ENCODE measurements around the gene GLT8D2.

The GLT8D2 gene

DNA sequence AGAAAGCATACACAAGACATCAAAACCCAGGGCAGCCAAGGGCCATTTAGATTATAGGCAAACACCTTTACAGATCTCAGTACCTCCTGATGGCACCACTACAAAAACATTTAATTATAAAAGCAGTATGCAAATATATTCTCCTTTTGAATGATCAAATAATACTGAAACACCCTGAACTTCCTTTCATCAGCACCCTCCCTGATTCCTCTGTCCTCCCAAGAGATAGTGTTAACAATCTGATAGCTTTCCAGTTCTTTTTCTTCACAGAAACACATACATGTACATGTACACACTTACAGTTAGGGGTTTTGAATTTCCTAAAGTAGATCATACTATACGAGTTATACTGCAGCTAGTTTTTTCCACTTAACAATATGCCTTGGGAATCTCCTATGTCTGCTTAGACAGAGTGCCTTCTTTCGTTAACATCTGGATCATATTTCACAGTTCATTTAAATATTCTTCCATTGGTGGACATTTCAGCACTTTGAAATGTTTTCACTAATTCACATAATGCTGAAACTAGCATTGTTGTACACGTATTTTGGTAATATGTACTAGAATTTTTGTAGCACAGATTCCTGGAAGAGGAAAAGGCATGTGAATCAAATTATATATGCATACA lies 49.1 kb downstream of the GLT8D2 start:
- DNase-seq (ENCODE audit: low read depth in 2 of 2), result no peak

DNA sequence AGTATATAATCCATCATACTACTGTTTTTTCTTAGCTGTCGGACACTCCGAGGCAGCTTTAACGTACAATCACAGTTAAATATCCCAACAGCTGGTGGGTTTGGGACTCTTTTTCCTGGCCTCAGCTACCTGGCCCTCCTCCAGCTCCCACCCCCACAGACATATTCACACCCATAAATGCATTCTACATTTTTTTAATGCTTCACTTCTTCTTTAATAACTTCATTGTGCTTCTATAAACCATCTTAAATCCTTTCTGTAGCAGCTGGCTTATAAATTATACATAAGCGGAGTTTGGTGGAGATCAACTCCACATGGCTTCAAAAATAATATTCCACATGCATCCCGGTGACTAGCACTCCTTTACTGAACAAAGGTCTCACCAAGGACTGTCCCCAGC lies 51.0 kb downstream of the GLT8D2 start:
- DNase-seq (ENCODE audit: low read depth in 2 of 2), result no peak

DNA sequence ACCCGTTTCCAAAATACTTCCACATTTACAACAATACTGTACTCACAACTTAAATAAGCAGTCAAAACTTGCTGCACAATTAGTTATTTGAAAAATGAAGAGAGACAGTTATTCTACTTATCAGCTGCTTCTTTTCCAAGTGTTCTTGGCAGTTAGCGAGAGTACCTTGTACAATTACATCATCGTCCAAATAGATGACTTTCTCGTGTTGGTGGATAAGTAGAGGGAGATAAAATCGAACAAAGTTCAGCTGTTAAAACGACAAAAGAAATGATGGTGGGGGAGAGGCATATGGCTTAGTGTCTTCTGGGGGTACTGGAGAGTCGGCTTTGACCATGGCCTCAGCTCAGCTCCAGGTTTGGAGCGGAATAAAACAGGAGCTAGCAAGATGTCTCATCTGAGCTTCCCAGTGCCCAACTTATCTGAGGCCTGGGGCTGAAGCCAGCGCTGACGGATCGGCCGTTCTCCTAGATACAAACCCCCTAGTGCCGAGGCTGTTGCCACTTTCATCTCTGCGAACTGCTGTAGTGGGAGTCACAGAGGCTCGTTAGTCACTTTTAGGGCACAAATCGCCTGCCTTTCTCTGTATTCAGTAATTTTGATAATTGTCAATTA lies 52.6 kb downstream of the GLT8D2 start:
- DNase-seq (ENCODE audit: low read depth in 2 of 2), result no peak

DNA sequence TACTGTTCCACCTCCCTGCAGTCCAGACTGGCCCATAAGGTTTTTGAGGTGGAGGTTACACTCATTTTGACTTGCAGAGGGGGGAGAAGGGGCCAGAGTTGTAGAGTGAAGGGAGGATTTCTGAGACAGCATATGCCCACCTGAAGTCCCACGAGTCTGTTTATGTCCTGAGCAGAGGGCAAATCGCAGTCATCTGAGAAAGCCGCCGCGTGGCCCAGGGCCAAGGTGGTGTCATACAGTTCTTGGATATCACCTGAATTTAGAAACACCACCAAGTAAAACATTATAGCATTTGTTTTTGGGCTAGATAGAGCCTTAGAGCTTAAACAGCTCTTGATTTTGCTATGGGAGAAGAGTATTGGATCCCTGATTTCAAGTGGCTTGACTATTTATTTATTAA lies 53.4 kb downstream of the GLT8D2 start:
- no peak for DNase-seq (ENCODE audit: low read depth in 2 of 2)

DNA sequence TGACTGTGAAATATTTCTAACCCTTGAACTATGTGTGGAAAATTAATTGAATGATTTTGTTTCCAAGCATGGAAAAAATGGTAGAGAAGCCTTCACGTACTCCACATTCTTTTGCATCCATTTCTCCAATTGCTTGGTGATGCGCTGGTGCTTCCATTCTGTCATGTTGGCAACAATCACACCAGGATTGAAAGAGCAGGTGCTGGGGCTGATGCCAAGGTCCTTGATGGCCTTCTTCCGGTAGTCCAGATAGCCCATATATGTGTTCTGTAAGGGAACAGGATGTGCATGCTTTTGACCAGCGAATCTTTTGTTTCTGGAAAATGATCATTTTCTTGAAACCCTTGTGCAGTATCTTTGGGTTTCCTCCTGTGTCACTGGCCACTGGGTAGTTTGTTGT lies 55.8 kb downstream of the GLT8D2 start:
- DNase-seq (ENCODE audit: low read depth in 2 of 2), result no peak

DNA sequence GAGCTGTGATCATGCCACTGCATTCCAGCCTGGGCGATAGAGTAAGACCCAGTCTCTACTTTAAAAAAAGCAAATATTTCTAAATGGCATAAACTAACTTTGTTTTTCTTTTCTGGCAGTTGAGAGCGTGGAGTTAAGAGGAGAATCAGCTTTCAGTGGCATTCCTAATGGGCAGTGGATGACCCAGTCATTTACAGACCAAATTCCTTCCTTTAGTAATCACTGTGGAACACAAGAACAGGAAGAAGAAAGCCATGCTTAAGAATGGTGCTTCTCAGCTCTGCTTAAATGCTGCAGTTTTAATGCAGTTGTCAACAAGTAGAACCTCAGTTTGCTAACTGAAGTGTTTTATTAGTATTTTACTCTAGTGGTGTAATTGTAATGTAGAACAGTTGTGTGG lies 63.2 kb downstream of the GLT8D2 start:
- DNase-seq (ENCODE audit: low read depth in 2 of 2), result no peak

DNA sequence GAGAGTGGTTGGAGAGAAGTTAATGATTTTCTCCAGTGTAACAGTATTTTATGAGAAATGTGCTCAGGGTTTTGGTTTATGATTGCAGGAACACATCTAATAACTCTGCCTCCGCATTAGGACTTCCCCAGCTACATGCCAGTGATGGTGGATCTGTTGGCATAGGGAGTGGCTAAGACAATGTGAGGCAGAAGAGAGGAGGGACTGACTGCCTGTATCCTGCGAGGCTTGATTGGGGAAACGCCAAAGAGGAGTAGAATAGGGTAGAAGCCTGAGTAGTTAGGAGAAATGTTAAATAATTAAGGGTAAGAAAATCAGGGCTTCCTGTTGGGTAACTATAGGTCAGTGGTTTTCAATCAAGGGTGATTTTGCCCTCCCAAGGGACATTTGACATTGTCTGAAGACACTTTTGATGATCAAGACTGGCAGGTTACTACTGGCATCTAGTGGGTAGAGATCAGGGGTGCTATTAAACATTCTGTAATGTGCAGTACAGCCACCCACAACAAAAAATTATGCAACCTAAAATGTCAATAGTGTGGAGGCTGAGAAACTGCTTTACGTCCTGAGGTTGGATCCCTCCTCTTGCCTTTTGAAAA lies 71.5 kb downstream of the GLT8D2 start:
- DNase-seq (ENCODE audit: low read depth in 2 of 2), result no peak

DNA sequence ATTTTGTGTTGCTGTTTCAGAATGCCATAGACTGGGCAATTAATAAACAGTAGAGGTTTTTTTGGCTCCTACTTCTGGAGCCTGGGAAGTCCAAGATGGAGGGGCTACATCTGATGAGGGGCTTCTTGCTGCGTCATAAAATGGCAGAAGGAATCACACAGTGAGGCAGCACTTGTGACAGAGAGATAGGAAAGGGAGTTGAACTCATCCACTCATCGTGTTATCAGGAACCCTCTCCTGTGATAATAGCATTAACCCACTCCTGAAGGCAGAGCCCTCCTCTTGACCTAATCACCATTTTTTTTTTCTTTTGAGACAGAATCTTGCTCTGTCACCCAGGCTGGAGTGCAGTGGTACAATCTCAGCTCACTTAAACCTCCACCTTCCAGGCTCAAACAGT lies 74.6 kb downstream of the GLT8D2 start:
- no peak for DNase-seq (ENCODE audit: low read depth in 2 of 2)

DNA sequence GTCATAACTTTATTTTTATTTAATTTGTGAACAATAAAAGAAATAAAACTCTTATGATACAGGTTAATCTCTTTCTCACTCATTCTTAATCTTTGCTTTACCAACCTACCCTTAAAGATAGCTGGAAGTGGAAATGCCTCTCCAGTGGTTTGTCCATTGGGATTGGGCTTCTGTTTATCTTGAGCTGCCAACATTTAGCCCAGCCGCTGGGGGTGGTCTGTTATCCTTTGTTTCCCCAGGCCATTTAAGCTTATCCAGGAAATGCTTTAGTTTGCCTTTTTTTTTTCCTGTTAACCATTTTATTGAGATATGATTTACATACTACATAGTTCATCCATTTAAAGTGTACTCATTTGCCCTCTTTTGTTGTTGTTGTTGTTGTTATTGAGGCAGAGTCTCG lies 76.1 kb downstream of the GLT8D2 start:
- no peak for DNase-seq (ENCODE audit: low read depth in 2 of 2)

DNA sequence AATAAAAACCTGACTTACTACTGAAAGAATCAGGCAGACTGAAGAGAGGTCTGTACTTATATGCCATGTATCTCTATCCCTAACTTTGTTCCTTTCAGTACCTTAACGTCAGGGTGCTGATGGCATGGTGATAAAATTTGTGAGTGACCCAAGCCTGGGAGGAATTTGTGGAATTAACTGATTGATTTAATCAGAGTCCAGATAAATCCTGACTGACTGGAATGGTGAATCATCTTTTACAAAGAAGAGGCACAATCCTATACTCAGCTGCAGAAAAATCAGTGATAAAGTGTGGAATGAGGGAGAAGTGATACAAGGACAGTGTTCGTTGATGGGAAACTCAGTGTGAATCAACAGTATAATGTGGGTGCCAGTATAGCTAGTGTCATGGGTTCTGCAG lies 80.6 kb downstream of the GLT8D2 start:
- DNase-seq (ENCODE audit: low read depth in 2 of 2), result no peak

DNA sequence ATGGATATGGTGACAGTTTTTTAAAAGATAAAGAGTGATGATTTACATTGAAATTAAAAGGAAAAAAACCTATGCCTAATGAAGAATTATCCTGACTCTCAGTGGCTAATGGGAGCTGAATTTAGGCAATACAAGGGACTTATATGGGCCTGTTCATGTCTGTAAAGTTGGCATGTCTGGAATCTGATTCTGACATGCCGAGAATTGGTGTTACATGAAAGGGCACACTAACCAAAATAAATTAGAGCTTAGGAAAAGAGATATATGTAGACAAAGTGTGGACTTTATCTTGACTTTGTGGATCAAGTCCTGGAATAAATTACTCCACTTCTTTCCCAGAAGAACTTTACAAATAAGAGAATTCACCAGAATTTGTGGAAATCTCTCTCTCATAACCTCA lies 83.3 kb downstream of the GLT8D2 start:
- DNase-seq (ENCODE audit: low read depth in 2 of 2), result no peak

DNA sequence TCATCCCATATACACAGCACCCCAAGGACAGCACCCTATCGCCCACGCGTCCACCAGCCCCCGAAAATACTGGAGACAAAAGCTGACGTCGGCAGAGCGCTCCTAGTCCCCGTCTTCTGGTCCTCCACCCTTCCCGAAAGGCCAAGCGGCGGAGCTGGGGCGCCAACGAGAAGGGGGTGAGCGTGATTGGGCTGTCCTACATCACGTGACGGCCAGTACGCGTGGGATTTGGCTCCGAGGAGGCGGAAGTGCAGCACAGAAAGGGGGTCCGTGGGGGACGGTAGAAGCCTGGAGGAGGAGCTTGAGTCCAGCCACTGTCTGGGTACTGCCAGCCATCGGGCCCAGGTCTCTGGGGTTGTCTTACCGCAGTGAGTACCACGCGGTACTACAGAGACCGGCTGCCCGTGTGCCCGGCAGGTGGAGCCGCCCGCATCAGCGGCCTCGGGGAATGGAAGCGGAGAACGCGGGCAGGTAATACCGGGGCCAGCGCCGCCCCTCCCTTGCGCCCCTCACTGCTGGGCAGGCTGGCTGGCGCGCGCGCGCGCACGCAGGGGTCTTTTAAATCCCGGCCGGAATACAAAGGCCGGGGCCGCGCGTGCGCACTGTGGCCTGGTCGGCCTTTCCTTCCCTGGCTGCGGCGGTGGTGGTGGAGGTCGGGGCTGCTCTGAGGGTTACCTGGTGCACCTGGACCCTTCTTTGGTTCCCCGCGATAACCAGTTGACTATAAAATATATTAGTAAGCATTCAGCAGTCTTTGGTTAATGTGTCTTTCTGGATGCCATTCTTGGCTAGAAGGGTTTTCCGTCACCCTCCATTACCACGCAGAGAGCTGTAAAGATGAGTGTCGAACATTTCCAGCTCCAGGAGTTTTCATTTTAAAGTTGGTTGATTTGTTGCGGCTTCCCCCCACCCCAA lies 84.1 kb downstream of the GLT8D2 start, which contains the start of gene TDG:
Gene TDG, plus strand, starts transcription at position 283 of the 915 bp plus-strand sequence. Its CDS starts 166 bp downstream, at position 449.
- peak; percentile 90 for DNase-seq (ENCODE audit: low read depth in 2 of 2)

DNA sequence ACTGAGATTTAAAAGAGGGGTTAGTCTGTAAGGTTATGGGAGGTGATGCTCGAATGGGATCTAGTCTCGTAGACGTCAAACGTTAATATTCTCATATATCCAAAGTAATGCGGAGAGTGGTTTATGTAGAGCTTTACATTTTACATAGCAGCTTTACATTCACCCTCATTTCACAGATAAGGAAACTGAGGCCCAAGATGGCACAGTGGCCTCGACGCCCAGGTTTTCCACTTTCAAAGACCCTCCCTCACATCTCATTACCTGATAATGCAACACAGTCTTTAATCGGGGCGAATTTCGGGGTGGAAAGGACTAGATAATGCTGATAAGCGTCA lies 84.8 kb downstream of the GLT8D2 start:
- DNase-seq (ENCODE audit: low read depth in 2 of 2), result no peak

DNA sequence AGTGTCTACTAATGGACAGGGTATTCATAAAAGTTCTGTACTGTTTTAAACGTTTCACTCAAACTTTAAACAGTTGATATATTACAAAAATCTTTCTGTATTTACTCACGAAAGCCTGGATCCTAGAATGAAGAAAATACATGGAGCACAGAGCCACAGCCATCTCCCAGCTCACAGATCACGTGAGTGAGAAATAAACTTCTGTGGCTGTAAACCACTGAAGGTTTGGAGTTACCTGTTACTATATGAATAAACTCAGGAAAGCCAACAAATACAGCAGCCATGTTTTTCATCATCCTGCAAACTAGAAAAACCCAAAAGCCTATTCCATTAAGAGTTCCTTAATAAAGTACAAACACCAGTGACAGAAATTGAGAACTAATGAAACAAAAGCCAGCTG lies 85.2 kb downstream of the GLT8D2 start:
- DNase-seq (ENCODE audit: low read depth in 2 of 2), result no peak

DNA sequence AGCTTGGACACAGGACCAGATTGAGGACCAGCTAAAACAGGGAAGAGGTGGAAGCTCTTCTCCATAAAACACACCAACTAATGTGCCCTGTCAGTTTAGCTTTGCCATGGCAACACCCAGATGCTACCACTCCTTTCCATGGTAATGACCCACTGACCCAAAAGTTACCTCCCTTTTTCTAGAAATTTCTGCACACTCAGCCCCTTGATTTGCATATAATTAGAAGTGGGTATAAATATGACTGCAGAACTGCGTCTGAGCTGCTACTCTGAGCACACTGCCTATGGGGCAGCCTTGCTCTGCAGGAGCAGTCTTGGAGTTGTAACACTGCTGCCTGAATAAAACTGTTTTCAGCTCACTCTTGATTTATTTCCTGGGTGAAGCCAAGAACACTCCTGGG lies 87.5 kb downstream of the GLT8D2 start:
- DNase-seq (ENCODE audit: low read depth in 2 of 2), result no peak

DNA sequence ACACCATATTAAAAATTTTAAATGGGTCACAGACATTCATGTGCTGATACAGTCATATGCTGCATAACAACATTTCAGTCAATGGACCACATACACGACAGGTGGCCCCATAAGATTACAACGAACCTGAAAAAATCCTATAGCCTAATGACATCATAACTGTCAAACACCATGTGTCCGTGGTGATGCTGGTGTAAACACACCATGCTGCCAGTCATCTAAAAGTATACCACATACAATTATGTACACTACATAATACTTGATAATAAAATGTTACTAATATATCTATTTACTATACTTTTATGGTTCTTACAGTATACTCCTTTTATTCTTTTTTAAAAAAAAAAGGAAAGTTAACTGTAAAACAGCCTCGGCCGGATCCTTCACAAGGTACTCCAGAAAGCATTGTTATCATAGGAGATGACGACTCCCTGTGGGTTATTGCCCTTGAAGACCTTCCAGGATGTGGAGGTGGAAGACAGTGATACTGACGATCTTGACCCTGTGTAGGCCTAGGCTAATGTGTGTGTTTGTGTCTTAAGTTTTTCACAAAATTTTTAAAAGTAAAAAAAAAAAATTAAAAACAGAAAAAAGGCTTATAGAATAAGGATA lies 89.3 kb downstream of the GLT8D2 start:
- no peak for DNase-seq (ENCODE audit: low read depth in 2 of 2)

DNA sequence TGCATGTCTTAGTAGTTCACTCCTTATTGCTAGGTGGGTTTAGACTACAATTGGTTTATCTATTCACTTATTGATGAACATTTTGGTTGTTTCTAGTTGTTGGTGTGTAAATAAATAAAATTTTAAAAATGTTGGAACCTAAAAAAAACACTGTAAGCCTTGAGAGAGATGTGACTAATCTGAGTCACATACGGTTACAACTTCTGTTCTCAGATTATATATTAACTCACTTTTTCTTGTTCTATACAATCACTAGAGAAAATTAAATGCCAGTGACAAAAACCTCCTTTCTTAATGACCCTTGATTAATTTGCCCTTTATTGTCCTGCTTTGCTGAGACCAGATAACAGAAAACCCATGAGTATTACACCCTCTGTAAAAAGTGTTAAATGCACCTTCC lies 91.4 kb downstream of the GLT8D2 start:
- no peak for DNase-seq (ENCODE audit: low read depth in 2 of 2)

DNA sequence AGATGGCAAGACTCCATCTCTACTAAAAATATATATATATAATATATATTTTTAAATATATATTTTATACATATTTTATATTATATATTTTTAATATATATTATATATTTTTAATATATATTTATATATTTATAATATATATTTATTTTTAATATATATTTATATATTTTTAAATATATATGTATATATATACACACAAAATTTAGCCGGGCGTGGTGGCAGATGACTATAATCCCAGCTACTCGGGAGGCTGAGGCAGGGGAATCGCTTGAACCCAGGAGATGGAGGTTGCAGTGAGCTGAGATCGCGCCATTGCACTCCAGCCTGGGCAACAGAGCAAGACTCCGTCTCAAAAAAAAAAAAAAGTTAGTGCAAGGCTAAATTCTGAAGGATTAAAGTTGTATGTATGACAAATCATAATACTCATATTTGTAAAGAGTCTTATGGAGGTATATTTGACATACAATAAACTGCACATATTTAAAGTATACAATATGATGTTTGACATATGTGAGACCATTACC lies 92.1 kb downstream of the GLT8D2 start:
- no peak for DNase-seq (ENCODE audit: low read depth in 2 of 2)

DNA sequence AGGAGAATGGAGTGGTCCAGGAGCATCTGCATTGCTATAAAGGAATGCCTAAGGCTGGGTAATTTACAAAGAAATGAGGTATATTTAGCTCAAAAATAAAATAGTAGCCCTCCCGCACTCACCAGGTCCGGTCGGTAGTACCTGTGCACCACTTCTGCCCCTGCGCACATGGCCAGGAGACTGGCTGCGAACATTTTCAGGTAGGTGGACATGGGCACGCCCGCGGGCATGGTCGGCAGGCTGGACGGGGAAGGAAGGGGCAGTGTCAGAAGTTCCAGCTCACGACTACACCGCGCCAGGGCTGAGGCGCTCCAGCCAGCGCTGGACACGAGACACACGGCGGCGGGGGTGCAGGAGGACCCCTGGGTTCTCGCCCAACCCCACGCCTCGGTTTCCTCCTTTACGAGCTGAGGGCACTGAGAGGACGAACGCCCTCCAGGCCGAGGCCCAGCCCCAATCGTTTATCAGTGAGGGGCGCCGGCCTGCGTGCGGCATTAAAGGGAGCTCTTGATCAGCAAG lies 93.4 kb downstream of the GLT8D2 start:
- no peak for DNase-seq (ENCODE audit: low read depth in 2 of 2)

DNA sequence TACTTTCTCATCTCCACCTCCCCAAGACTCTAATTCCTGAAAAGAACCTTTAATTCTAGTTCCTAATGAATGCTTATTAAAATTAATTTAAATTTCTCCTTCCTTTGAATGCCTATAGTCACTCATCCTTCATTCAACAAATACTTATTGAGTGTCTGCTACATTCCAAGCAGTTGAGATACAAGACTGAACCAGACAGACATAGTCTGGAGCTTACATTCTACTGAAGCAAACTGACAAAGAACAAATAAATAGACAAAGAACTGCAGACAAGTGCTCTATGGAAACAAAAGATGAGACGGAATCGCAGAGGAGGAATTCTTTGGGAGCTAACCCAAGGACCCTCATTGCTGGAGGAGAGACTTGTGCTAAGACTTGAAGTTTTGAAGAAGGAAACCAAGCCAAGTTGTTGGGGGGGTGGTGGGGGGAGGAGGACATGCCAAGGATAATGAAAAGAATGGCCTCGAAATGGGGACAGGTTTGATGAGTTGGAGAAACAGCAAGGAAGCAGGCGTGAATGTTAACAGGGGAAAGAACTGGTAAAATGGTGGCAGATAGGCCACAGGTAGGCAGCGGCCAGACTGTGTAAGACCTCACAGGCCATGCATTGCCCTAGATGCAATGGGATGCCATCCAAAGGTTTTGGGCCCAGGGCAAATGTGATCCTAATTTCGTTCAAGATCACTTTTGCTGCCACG lies 94.0 kb downstream of the GLT8D2 start:
- DNase-seq (ENCODE audit: low read depth in 2 of 2), result no peak

DNA sequence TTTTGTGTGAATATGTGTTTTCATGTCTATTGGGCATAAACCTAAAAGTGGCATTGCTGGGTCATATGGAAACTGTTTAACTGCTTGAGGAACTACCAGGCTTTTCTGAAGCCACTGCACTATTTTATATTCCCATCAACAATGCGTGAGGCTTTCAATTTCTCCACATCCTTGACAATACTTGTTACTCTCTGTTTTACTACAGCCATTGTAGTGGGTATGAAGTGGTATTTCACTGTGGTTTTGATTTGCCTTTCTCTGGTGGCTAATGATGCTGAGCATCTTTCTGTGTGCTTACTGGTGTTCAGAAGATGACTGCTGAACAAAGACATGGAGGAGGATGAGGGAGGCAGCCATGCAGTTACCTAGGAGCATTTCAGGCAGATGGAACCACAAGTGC lies 97.5 kb downstream of the GLT8D2 start:
- no peak for DNase-seq (ENCODE audit: low read depth in 2 of 2)
